GM21529 (cell line): ENCODE results near the gene NUDT2.

Source experiments
- ATAC-seq: cut with Tn5 transposase; IDR thresholded peaks from one replicate; pipeline ENCODE4 v1.9.1; 2021; ENCODE audit not compliant: unreplicated experiment

NUDT2 gene

DNA sequence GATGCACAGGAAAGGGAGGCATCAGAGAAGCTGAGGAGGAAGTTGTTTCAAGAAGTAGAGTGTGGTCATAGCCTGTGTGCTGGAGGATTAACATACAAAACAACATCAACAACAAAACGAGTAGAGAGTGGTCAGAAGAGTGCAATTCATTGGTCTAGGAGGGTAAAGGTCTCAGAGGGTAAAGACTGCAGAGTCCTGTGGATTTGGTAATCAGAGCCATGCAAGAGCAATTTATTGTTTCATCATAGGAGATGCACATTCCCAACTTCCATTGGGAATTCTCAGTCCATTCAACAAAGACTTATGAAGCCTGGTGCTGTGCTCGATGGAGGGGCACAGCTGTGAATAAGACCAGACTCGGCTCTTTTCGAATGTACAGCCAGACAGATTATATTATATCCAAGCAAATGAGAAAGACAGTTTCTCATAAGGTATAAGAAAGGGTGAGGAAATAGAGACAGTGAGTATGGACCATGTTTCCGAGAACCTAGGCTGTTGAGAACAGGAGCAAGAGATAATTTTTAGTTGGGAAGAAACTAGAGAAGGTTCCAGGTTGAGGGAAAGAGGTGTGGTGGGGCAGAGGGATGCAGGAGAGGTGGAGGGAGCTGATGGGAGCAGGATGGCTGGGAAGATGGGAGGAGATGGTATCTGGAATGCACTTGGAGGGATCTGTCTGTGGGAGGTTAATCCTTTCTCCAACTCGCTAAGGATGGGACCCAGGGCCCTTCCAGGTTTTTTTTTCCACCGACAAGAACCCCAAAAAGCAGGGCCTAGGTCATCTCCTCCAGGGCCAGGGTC, 55.2 kb downstream of the NUDT2 start:
- ATAC-seq, result no peak

DNA sequence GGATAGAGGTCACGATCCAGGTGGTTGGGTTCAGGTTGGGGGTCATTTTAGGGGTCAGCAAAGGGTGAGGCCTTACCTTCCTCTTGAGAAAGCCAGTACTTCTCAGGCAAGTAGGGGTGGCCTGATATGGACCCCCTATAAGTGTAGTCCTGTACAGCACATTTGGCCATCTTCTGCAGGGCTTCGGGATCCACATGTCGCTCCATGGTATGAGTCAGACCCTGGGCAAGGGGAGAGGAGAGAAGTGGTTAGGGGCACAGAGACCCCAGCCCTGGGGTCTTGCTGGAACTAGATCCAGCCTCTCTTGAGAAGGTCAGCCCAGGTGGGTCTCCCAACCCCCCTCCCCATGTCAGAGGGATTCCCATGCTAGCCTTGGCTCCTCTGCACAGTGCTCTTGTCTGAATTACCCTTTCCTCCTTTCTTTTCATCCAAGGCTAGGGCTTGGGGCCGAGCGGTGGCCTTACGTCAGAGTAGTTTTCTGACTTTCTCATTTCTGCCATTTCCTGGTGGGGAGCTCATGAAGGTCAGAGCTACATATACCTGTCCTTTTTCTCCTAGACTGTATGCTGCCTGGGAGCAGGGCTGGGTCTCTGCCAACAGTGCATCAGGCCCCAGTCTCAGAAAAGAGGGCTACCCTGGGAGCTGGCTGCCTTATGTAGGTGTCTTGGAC, 56.3 kb downstream of the NUDT2 start:
- ATAC-seq, result no peak

DNA sequence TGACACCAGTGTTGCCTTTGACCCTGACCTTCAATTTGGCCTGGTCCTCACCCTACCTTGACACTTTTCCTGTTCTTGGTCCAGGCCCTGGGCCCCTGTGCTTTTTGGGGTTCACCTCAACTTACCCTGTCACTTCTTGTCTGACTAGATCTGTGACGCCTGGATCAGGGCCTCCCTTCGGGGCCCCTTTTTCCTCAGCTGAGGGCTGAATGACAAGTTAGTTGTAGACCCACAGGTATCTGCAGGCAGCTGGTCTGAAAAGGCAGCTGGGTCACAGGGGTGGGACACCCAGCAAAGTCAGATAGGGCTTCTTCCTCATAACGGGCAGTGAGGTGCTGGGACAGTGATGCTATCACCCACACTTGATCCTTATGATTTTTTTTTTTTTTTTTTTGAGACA, 57.3 kb downstream of the NUDT2 start:
- ATAC-seq, result no peak

GRCh38 chr9:34387239-34387638, 57.9 kb downstream of the NUDT2 start:
- no peak for ATAC-seq

- no peak for ATAC-seq
Observed at GRCh38 chr9:34392511-34392910, 63.1 kb downstream of the NUDT2 start.
